ENCODE measurements around the gene CDH10. TPM values are rescaled to one million over a fixed set of nuclear protein-coding genes. Genes with fewer than 3 reads are reported as not detected.

The CDH10 gene
- polyA plus RNA-seq, 3 donors = 0.16 TPM; not detected in 2

DNA sequence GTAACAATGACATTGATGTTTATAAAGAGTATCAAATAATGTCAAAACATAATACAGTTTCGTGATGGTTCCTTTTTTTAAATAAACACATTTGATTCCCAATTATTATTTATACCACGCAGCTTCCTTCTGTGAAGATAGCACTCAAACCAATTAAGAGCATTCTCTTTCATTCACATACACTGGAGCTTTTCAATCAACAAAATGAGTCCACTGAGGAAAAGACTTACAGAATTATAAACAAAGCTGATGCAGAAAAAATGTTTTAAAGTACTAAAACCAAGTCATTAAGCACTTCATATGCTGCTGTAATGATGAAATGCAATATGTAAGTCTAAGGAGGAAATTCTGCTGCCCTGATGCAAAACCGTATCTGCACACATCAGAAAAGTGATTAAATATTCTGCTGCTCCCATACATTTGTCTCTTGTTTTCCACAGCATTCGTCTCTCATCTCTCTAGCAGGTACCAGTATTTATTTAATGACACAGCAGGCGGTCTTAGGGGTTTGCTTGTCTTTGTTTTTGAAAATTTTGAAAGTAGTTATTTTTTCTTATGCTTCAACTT is 147.1 kb downstream of the CDH10 start:
- 53 to 62% (median 57%) methylated on average over 5 of the region's 5 CpGs for WGBS, 3 donors
- H3K27ac ChIP-seq (ENCODE audit: low read depth, low read length) = no peak overlapping the region

DNA sequence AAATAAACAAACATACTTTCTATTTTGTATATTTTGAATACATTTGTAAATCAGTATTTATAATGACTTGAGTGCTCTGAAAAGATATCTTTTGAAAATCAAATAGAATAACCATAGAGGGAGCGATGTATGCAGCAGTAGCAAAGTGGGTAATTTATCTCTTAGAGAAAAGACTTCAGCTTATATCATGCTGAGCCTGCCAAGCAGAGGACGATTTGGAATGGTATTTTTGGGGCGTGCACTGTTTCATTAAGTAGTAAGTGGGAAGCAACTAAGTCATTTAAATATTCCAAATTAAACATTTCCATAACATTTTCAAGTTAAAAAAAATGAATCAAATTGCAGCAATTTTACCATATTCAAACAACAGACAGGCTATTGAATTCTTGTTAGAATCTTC is 147.6 kb downstream of the CDH10 start:
- 59 to 68% (median 60%) methylated on average over 3 of the region's 3 CpGs for WGBS, 3 donors
- no peak overlapping the region for H3K27ac ChIP-seq (ENCODE audit: low read depth, low read length)

DNA sequence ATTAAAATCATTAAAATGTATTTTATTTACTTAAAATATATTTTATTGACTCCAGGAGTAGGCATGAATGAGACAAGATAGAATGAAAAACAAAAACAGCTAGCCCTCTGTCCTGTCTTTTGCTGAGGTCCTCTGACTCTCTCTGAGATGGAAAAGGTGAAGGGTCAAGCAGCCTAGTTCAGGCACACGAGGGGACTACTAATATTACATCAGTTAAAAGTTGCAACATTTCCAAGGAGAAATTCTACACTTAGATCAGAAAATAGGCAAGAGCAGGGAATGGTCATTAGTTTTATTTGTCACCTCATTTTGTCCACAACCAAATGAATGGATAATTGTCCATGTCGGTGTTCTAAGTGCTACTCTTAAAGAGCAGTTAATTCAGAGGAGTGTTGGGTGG is 148.5 kb downstream of the CDH10 start:
- WGBS, 3 donors = 31 to 50% (median 48%) methylated on average over 2 of the region's 2 CpGs
- H3K27ac ChIP-seq (ENCODE audit: low read depth, low read length) = no peak overlapping the region

DNA sequence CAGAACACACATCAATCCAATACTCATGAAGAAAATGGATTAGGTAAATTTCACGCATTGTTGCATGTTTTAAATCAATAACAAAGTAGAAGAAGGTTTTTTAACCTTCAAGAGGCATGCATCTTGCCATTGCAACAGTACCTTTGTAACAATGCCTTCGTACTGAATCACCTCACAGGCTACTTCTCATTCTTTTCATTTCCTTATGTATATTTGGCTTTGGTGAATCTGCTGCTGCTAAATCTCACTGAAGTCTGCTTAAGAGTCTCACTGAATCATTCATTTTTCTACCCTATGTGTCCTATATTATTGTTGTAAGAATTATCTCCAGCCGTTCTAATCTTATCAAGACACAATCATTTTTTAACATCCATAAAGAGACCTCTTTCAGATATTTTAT is 152.5 kb downstream of the CDH10 start:
- no peak overlapping the region for H3K27ac ChIP-seq (ENCODE audit: low read depth, low read length)
- 68 to 86% (median 74%) methylated on average over 3 of the region's 3 CpGs for WGBS, 3 donors

DNA sequence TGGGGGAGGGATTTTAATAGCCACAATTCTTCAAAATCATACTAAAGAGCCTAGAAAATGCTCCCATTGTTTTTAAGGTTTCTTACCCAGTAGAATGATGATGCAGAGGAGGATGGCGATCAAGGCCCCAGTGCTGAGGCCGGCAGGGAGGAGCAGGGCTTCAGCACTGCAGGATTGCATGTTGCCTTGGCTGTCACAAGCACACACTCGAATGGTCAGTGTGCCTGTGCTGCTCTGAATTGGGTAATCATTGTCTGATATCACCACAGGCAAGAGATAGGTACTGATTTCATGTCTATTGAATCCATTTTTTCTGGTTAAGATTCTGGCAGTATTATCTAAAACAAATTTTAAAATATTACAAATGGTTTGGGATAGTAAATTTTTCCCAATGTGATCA is 153.3 kb downstream of the CDH10 start:
- no peak overlapping the region for H3K27ac ChIP-seq (ENCODE audit: low read depth, low read length)
- WGBS, 3 donors = 73 to 84% (median 83%) methylated on average over 3 of the region's 3 CpGs

DNA sequence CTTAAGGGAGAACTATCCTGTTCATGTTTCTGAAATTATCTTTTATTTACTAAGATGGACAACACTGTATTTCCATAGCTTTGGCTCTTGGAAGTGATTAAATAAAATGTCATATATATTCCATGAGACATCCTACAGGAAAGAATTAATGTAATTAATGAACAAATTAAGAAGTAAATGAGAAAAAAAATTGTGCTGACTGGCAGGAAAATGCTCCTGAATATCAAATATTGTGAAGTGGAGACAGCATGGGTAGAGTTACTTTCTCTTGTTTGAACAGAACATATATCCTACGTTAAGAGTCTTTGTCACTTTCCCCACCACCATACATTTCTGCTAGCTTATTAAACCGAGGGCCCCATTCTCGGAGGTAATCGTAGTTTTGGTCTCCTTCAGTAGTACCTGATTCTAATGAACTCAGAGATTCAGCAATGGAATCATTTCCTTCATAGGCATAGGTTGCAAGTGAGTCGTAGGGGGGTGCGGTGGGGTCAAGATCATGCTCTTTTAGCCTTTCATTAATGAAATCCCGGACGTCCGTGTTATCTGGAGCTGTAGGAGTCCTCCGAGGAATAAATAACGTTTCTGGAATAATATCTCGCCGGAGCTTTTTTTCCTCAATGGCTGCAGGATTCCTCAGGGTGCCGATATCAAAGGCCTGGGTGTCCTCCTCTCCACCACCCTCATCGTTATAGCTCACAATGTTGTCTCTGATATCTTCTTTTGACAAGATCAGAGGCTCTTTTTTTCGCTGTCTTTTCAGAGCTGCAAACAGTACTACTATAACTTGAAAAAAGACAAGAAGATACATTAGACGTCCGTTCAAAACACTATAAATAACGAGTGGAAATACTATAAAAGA is 157.2 kb downstream of the CDH10 start:
- 60 to 76% (median 63%) methylated on average over 19 of the region's 19 CpGs for WGBS, 3 donors
- H3K27ac ChIP-seq (ENCODE audit: low read depth, low read length) = no peak overlapping the region

DNA sequence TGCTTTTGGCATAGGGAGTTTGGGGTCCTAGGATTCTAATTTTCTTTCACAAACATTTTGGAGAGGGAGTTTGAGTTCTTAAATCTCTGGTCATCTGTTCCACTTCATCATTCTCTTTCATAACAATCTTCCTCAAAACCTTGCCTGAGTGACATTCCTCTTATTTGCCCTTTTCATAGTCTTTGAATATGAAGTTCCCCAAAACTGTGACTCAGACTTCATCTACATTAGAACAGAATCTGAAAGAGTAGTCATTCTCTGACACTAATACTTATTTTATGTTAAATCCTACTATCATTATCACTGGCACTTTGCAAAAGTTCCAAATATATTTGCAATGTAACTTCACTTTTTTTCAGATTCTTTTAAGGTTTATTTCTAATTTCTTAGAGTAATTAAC is 163.8 kb downstream of the CDH10 start:
- no peak overlapping the region for H3K27ac ChIP-seq (ENCODE audit: low read depth, low read length)

DNA sequence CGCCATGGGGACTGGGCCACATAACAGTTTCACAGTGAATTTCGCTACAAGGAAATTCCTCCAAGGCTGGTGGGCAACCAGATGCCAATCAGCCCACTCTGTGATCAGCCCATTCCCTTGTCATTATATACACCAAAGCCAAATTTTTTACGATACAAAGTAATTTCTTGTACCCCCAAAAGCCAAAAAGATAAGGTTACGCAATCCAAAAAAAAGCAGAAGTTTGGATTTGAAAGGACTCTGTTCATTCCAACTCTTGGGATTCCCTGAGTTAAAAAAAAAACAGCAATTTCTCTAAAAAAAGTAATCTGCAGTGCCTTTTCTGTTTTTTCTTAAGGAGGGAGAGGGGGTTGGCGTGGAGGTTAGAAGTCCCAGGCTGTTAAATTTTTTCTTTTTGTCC is 166.8 kb downstream of the CDH10 start:
- H3K27ac ChIP-seq (ENCODE audit: low read depth, low read length) = no peak overlapping the region
- 85 to 88% (median 86%) methylated on average over 5 of the region's 5 CpGs for WGBS, 3 donors

DNA sequence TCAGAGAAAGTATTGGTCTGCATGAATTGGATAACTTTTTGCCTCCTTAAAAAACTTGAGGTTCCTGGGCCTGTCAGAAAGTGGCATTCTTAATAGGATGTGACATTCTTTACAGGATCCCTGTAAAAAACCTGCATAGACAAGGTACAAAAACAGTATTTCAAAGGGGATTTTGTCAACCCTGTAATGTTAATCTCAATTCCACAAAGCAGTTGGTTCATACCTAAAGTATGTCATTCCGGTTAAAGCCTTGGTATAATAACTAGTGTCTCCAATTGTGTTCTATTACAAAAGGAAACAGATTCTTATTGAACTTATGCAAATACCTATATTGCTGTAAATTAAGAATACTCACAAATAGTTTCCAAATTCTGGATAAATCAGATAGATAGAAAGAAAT is 169.7 kb downstream of the CDH10 start:
- no peak overlapping the region for H3K27ac ChIP-seq (ENCODE audit: low read depth, low read length)
- 81 to 93% (median 93%) methylated on average over 1 of the region's 1 CpG for whole genome bisulfite sequencing, 3 donors

DNA sequence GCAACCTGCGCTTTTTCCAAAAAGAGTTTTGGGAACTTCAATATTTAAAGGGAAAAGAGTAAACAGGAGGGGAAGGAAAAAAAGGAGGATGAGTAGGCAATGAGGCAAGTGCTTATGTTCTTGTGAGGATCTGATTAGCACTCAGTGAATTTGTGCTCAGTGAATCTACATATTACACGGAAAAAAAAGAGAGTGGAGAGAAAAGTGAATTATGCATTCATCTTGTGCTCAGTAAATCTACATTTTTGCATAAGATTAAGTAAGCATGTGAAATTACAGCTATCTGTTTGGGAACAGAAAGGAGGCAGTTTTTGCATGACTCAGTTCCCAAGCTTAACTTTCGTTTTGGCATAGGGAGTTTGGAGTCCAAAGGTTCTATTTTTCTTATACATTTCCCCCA is 170.1 kb downstream of the CDH10 start:
- WGBS, 3 donors = 79 to 86% (median 82%) methylated on average over 3 of the region's 3 CpGs
- H3K27ac ChIP-seq (ENCODE audit: low read depth, low read length) = no peak overlapping the region

DNA sequence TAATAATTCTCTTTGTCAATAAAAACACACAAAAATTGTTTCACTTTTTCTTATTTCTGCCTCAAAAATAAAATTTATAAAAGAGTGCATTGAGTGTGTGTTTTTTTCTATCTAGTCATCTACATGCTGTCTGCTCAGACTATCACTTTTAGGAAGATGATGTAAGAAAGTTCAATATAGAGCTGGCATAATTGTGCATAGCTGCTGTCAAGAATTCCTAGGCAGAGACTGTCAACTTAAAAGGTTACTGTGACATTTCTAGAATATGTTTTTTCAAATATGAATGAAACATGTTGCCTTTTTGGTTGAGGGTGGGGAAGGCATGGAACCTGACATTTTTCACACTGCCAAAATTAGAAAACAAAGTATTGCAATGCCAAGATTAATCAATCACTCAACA is 172.3 kb downstream of the CDH10 start:
- H3K27ac ChIP-seq (ENCODE audit: low read depth, low read length) = no peak overlapping the region

DNA sequence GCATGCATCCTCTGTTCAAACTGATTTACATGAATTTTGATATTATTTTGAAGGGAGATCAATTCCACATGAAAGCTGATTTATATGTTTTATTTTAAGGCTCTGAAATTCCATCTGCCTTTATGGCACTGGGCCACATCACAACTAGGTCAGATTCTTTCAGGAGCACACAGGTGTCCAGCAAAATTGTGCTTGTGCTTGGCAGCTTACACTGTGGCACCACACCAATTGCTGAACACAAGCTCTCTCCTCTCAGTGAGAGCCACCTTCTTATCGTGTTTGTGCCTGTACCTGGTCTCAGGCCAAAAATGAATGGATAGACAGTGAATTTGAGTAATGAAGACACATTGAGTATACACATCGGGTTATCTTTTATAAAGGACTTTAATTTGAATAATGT is 200.4 kb downstream of the CDH10 start:
- no peak overlapping the region for H3K27ac ChIP-seq (ENCODE audit: low read depth, low read length)
- 19 to 69% (median 64%) methylated on average over 2 of the region's 2 CpGs for WGBS, 3 donors

DNA sequence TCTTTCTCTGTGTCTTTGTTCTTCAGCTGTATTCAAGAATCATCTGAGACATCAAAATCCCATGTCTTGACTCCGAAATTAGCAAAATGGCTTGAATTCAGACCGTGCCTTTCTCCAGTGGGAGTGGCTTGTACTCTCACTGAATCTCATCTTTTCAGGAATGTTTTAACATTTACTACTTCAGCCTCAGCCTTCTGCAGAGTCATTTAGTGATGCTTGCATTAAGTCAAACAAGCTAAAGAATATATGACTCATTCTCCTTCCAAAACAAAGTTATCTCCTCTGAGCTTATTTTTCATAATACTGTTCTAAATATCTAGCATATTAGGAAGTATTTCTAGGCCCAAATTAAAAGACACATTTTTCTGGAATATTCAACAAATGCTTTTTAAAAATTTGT is 205.3 kb downstream of the CDH10 start:
- H3K27ac ChIP-seq (ENCODE audit: low read depth, low read length) = no peak overlapping the region
- WGBS, 3 donors = 56 to 71% (median 60%) methylated on average over 2 of the region's 2 CpGs
